GM18505 (cell line): Measurements from ENCODE around the gene DNALI1.
"Not testable (repeated sequence)": the region's sequence is repeated elsewhere in the genome, so short reads cannot be mapped to it uniquely, and the experiment has no call there.

Experiments
- ATAC-seq: cut with Tn5 transposase; IDR thresholded peaks from one replicate; pipeline ENCODE4 v1.9.1; 2021; ENCODE audit not compliant: unreplicated experiment
- POLR2A ChIP-seq: IDR thresholded peaks from 4 replicates; pipeline ENCODE4 v1.6.1; 2011; ENCODE audit warnings: borderline replicate concordance; ENCODE audit not compliant: insufficient read depth, insufficient read length; ENCODE audit errors: extremely low read depth

DNALI1 gene

DNA sequence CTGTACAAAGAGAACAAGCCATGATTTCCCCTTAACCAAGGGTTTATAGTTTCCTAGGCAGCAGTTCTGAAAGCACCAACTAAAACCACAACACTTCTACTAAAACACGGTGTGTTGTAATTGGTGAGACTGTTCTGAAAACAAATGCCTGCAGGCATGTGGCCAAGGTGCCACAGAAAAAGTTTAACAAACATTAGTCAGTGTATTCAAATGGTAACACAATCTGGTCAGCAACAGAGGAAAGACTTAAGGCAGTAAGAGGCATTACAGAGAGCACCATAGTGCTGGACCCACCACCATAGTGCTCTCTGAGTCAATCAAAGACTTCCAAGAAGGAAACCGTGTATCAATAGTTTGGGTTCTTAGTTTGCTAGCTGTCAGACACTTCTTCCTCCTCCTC, 19.4 kb upstream of the DNALI1 start:
- TF ChIP-seq POLR2A, result no peak

DNA sequence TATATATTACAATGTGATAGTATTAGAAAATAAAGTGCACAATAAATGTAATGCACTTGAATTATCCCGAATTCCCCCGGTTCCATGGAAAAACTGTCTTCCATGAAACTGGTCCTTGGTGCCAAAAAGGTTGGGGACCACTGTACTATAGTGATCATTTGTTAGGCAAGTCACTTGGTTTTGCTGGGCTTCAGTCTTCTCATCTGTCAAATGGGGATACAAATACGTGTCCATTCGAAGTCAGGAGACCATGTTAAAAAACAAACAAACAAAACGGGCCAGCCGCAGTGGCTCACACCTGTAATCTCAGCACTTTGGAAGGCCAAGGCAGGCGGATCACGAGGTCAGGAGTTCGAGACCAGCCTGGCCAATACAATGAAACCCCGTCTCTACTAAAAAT, 17.6 kb upstream of the DNALI1 start:
- ATAC-seq, result not testable (repeated sequence)

More for the DNA sequence above, 19.4 kb upstream of the DNALI1 start:
- no peak for ATAC-seq

DNA sequence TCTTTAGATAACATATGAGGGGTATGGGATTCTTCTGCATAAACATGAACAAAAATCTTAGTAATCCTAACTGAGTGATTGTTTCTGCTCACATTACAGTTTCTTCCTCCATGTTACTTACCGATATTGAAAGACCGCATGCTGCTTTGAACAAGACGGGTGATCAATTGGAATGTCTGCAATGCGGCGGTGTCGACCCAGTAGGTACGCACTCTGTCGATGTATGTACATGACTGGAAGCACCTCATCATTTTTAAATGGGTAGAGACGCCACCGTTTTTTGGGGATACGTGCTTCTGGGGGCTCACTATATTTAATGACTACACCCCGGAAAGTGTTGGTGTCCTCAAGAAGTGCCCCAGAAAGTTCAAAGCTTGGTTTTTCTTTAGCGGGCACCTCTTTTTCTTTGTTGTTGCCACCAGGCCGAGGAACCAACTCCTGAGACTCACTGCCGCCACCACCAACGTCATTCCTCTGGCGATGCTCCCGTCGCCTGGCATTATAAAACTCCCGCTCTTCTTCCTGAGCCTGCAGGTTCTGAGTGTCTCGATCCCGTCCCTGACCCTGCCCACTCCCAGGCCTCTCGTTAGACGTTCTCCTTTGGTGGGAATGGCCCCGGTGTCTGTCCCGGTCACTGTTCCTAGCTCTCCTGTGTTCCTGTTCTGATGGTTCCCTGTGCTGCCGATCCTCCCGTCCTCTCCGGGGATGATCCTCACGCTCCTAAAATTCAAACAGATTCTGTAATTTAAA, 16.5 kb upstream of the DNALI1 start:
- no peak for ATAC-seq
- TF ChIP-seq POLR2A, result no peak

GRCh38 chr1:37544530-37544929, 12.2 kb upstream of the DNALI1 start:
- TF ChIP-seq POLR2A, result no peak
- ATAC-seq, result no peak

- ATAC-seq, result no peak
- no peak for TF ChIP-seq POLR2A
Observed at GRCh38 chr1:37545019-37545418, 11.7 kb upstream of the DNALI1 start.

DNA sequence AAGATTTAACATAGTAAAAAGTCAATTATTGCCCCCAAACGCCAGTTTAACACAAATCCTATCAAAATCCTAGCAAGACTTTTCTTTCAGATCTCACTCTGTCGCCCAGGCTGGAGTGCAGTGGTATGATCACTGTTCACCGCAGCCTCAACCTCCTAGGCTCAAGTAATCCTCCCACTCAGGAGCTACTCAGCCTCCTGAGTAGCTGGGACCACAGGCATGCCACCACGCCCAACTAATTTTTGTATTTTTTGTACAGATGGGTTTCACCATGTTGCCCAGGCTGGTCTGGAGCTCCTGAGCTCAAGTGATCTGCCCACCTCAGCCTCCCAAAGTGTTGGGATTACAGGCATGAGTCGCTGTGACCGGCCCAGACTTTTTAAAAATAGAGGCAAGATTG, 7.4 kb upstream of the DNALI1 start:
- ATAC-seq, result no peak
- no peak for TF ChIP-seq POLR2A

- TF ChIP-seq POLR2A, result no peak
- no peak for ATAC-seq
Observed at GRCh38 chr1:37553598-37553926, 3.2 kb upstream of the DNALI1 start.

DNA sequence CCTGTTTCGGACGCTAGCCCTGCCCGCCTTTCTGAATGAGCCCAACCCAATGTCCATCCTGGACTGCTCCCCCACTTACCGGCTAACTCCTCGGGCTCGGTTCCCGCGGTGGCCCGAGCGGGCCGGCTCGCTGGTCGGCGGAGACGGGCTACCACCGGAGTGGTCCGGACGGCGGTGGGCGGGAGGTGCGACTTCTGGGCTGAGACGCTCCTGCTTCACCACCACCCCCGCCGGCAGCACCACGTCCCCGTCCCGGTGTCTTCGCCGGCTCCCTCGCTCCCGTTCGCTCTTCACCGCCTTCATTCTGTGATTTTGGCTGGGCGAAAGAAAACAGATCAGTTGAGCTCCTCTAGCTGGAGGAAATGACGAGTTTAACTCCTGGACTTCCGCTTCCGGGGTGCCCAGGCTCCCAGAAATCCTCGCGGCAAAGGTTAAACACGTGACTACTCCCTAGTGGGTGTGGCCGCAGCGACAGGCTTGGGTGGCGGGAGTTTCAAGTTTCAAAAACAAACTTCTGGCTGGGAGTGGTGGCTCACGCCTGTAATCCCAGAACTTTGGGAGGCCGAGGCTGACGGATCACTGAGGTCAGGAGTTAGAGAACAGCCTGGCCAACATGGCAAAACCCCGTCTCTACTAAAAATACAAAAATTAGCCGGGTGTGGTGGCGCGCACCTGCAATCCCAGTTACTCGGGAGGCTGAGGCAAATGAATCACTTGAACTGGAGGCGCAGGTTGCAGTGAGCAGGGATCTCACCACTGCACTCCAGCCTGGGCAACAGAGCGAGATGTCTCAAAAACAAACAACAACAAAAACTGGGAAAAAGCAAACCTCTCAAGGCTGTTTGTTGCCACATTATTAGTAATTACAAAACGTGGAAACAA, 2.6 kb upstream of the DNALI1 start, which contains the start of gene SNIP1:
Gene SNIP1, minus strand, starts transcription at position 367 of the 882 bp plus-strand sequence. Its CDS starts 64 bp downstream, at position 303.
- peak; percentile 82 for TF ChIP-seq POLR2A
- peak; percentile 82 for ATAC-seq

GRCh38 chr1:37557402-37557801, 662 bp downstream of the DNALI1 start:
- TF ChIP-seq POLR2A, result no peak
- no peak for ATAC-seq

DNA sequence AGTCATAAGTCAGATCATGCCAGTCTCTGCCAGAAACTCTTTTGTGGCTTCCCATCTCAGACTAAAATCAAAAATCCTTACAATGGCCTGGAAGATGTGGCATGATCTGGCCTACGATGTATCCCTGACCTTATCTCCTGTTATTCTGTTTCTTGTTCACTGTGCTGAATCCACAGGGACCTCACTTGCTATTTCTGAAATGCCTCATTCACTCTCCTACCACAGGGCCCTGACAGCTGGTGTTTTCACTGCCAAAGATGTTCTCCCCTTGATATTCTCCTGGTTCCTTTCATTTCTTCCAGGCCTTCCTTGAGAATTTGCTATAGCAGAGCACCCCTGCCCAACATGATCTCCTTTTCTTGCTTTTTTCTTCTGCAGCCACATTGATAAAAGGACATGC, 1.7 kb downstream of the DNALI1 start:
- TF ChIP-seq POLR2A, result no peak
- ATAC-seq, result no peak

DNA sequence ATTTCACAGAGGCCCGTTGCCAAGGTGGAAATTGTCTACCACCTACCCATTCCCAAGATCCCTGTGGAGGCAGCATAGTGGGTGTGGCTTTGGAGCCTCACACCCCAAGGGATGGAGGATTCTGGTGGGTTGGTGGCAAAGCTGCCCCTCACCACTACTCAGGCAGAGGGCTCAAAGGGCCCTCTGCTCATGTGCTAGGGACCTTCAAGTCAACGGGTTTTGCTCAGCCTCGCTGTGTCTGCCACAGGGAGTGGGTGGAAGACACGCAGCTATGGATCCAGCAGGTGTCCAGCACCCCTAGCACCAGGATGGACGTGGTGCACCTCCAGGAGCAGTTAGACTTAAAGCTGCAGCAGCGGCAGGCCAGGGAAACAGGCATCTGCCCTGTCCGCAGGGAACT, 2.3 kb downstream of the DNALI1 start:
- ATAC-seq, result no peak
- TF ChIP-seq POLR2A, result no peak

GRCh38 chr1:37559957-37560379, 3.2 kb downstream of the DNALI1 start:
- not testable (repeated sequence) for ATAC-seq

- ATAC-seq, result no peak
- no peak for TF ChIP-seq POLR2A
Observed at GRCh38 chr1:37560401-37561132, 3.8 kb downstream of the DNALI1 start.

- no peak for ATAC-seq
Observed at GRCh38 chr1:37561133-37562132, 4.7 kb downstream of the DNALI1 start.

More at GRCh38 chr1:37561133-37562132, 4.7 kb downstream of the DNALI1 start:
- no peak for TF ChIP-seq POLR2A
